SK-N-SH (cell line): Measurements from ENCODE around the gene CCSER1. TPM values are rescaled to one million over a fixed set of nuclear protein-coding genes. Genes with fewer than 3 reads are reported as not detected.

ENCODE experiments used
- CTCF ChIA-PET: fragments of 300-600, 350-600 bp; formaldehyde crosslinking; extraction: SDS; loops from one replicate; lab custom pipeline; 2021; lab: Yijun Ruan, JAX
- POLR2A ChIA-PET: fragments of 350-600 bp; sonication (Branson Sonifier 250); formaldehyde crosslinking; extraction: SDS; loops from one replicate; lab custom pipeline; 2020; ENCODE audit warnings: antibody characterized with exemption, inconsistent platforms; lab: Yijun Ruan, JAX
- DNase-seq: peaks from one replicate; pipeline ENCODE4 v3.0.0; 2012
- H2AFZ ChIP-seq: fragments of 200-600 bp; sonication (generic); 2 replicates; pipeline ENCODE4 v1.8.1; 2016; ENCODE audit warnings: antibody characterized with exemption, mild to moderate bottlenecking, low read depth
- H3F3A ChIP-seq: fragments of 200-600 bp; sonication (generic); replicated peaks from 2 replicates; pipeline ENCODE3; 2016; ENCODE audit warnings: antibody characterized with exemption, mild to moderate bottlenecking; ENCODE audit not compliant: insufficient read depth
- H3K27ac ChIP-seq, 2 experiments: fragments of 200-500 bp in 1 of 2; fragments of 200-600 bp in 1 of 2; sonication (Bioruptor generic) in 1 of 2; sonication (generic), shearing (Covaris generic) in 1 of 2; 2 replicates each; pipeline versions ENCODE4 v1.5.1 to v1.6.1; 2014 to 2016; ENCODE audit warnings: low read depth in 2 of 2, inconsistent platforms in 1 of 2, low read length in 1 of 2, mild to moderate bottlenecking in 1 of 2, mixed read lengths in 1 of 2
- H3K27me3 ChIP-seq: fragments of 200-600 bp; sonication (generic), shearing (Covaris generic); 2 replicates; pipeline ENCODE4 v1.6.1; 2016; ENCODE audit warnings: mixed run types; ENCODE audit not compliant: insufficient read depth
- H3K36me3 ChIP-seq, 2 experiments: fragments of 200-500 bp in 1 of 2; fragments of 200-600 bp in 1 of 2; sonication (Bioruptor generic) in 1 of 2; sonication (generic) in 1 of 2; replicated peaks in 1 of 2; 2 replicates each; pipeline versions ENCODE3 to v1.5.1; 2014 to 2016; ENCODE audit warnings: low read length in 1 of 2, mild to moderate bottlenecking in 1 of 2; ENCODE audit not compliant: insufficient read depth in 2 of 2, control insufficient read depth in 1 of 2
- H3K4me1 ChIP-seq, 2 experiments: fragments of 200-500 bp in 1 of 2; fragments of 200-600 bp in 1 of 2; sonication (Bioruptor generic) in 1 of 2; sonication (generic), shearing (Covaris generic) in 1 of 2; 2 replicates each; pipeline versions ENCODE4 v1.5.1 to v1.6.1; 2014 to 2016; ENCODE audit warnings: low read depth in 1 of 2, low read length in 1 of 2, mixed run types in 1 of 2; ENCODE audit not compliant: insufficient read depth in 2 of 2, control insufficient read depth in 1 of 2
- H3K4me2 ChIP-seq: fragments of 200-600 bp; sonication (generic), shearing (Covaris generic); 2 replicates; pipeline ENCODE4 v1.6.1; 2017; ENCODE audit warnings: mixed run types
- H3K4me3 ChIP-seq, 2 experiments: fragments of 200-500 bp in 1 of 2; fragments of 200-600 bp in 1 of 2; sonication (Bioruptor generic) in 1 of 2; sonication (generic), shearing (Covaris generic) in 1 of 2; 2 replicates each; pipeline versions ENCODE4 v1.5.1 to v1.8.1; 2014 to 2016; ENCODE audit warnings: low read depth in 2 of 2, inconsistent platforms in 1 of 2, low read length in 1 of 2, mild to moderate bottlenecking in 1 of 2, mixed read lengths in 1 of 2, moderate library complexity in 1 of 2
- H3K79me2 ChIP-seq: fragments of 200-600 bp; sonication (generic); 2 replicates; pipeline ENCODE4 v1.8.1; 2017; ENCODE audit warnings: mild to moderate bottlenecking; ENCODE audit not compliant: insufficient read depth
- H3K9ac ChIP-seq: fragments of 200-600 bp; sonication (generic); 2 replicates; pipeline ENCODE4 v1.6.1; 2017; ENCODE audit warnings: mixed run types
- H3K9me2 ChIP-seq: fragments of 200-600 bp; sonication (generic); 2 replicates; pipeline ENCODE4 v1.6.1; 2017; ENCODE audit warnings: mixed run types
- H3K9me3 ChIP-seq: fragments of 200-600 bp; sonication (generic); 2 replicates; pipeline ENCODE4 v1.6.1; 2017; ENCODE audit warnings: mixed run types, mild to moderate bottlenecking, moderate library complexity
- H4K20me1 ChIP-seq: fragments of 200-600 bp; sonication (generic); 2 replicates; pipeline ENCODE4 v1.6.1; 2017; ENCODE audit warnings: mild to moderate bottlenecking, mixed run types; ENCODE audit not compliant: insufficient read depth
- CTCF ChIP-seq: fragments of 200-600 bp; sonication (generic); IDR thresholded peaks from 2 replicates; pipeline ENCODE4 v1.6.1; 2017; ENCODE audit warnings: antibody characterized with exemption, mild to moderate bottlenecking, moderate library complexity
- FOXJ3 ChIP-seq: sonication (generic); formaldehyde crosslinking; IDR thresholded peaks from 2 replicates; pipeline ENCODE4 v1.5.1; 2020; ENCODE audit warnings: mild to moderate bottlenecking, missing genetic modification reagents
- IRF3 ChIP-seq: fragments of 150-350 bp; IDR thresholded peaks from 2 replicates; pipeline ENCODE4 v1.6.1; 2016; ENCODE audit warnings: mild to moderate bottlenecking, low read depth, low read length
- JUND ChIP-seq: IDR thresholded peaks from 2 replicates; pipeline ENCODE4 v1.4.0; 2012
- MAX ChIP-seq: IDR thresholded peaks from 2 replicates; pipeline ENCODE4 v1.4.0; 2012; ENCODE audit warnings: low read depth
- MEF2A ChIP-seq: IDR thresholded peaks from 2 replicates; pipeline ENCODE4 v1.4.0; 2012; ENCODE audit warnings: low read depth, borderline replicate concordance
- NFIC ChIP-seq: IDR thresholded peaks from 2 replicates; pipeline ENCODE4 v1.4.0; 2012; ENCODE audit warnings: borderline replicate concordance
- NRF1 ChIP-seq: IDR thresholded peaks from 2 replicates; pipeline ENCODE4 v1.6.1; 2012; ENCODE audit warnings: low read depth, mild to moderate bottlenecking, low read length
- POLR2AphosphoS5 ChIP-seq: IDR thresholded peaks from 2 replicates; pipeline ENCODE4 v1.6.1; 2012; ENCODE audit warnings: low read depth, low read length
- RAD21 ChIP-seq: IDR thresholded peaks from 2 replicates; pipeline ENCODE4 v1.6.1; 2012; ENCODE audit warnings: mild to moderate bottlenecking, low read length
- RCOR1 ChIP-seq: fragments of 150-350 bp; IDR thresholded peaks from 2 replicates; pipeline ENCODE4 v1.6.1; 2017; ENCODE audit warnings: antibody characterized with exemption, low read length
- REST ChIP-seq: IDR thresholded peaks from 2 replicates; pipeline ENCODE4 v1.6.1; 2012; ENCODE audit warnings: mild to moderate bottlenecking, low read depth, low read length, moderate library complexity
- RFX5 ChIP-seq: IDR thresholded peaks from 2 replicates; pipeline ENCODE4 v1.6.1; 2012; ENCODE audit warnings: mild to moderate bottlenecking, improper control_type of control experiment, low read length
- TAF1 ChIP-seq: IDR thresholded peaks from 2 replicates; pipeline ENCODE4 v1.6.1; 2012; ENCODE audit warnings: low read depth, mild to moderate bottlenecking, low read length, moderate library complexity, borderline replicate concordance
- TEAD4 ChIP-seq: IDR thresholded peaks from 2 replicates; pipeline ENCODE4 v1.4.0; 2012; ENCODE audit warnings: mild to moderate bottlenecking, borderline replicate concordance; ENCODE audit not compliant: insufficient read depth
- USF2 ChIP-seq: fragments of 150-350 bp; IDR thresholded peaks from 2 replicates; pipeline ENCODE4 v1.6.1; 2017; ENCODE audit warnings: antibody characterized with exemption, low read length, low read depth, borderline replicate concordance
- ZBTB33 ChIP-seq: IDR thresholded peaks from 2 replicates; pipeline ENCODE4 v1.4.0; 2012; ENCODE audit warnings: low read depth, borderline replicate concordance
- WGBS: methylation state at CpG from one replicate; pipeline ENCODE4 v1.1.6; 2017; ENCODE audit warnings: low lambda C conversion rate; 5-methylcytosine and 5-hydroxymethylcytosine counted together
- polyA plus RNA-seq, 3 experiments: library from polyadenylated mRNA; depleted of rRNA; stranded (reverse); fragments of >200 nt; gene quantifications; 2 replicates each; pipeline ENCODE4 v1.2.3, GENCODE V29; 2012

Gene CCSER1
- polyA plus RNA-seq, 1 of the 3 experiments (the other 2 are of a cell fraction): 0.05 TPM

- CTCF ChIA-PET: no interaction called here
- WGBS: 74% methylated on average over 1 of the region's 1 CpG
- no peaks in the 10 kb centered on the region for H3K36me3 ChIP-seq
- no peaks in the 10 kb centered on the region for H3K4me1 ChIP-seq
- H3K27ac ChIP-seq: no peak overlapping the region
- H3K4me3 ChIP-seq: no peak overlapping the region
- H3K27me3 ChIP-seq: no peaks in the 10 kb centered on the region
- no peaks in the 10 kb centered on the region for H3K9me3 ChIP-seq
- no peaks in the 10 kb centered on the region for H3F3A ChIP-seq
- no peak for TF ChIP-seq USF2
- no peak for TF ChIP-seq MAX
- TF ChIP-seq IRF3: no peak
- no peak for TF ChIP-seq RAD21
- no peak for TF ChIP-seq NRF1
- TF ChIP-seq REST: no peak
- H4K20me1 ChIP-seq: no peaks in the 10 kb centered on the region
- H3K79me2 ChIP-seq: no peaks in the 10 kb centered on the region
- no peak overlapping the region for H3K9ac ChIP-seq
- H3K9me2 ChIP-seq: no peaks in the 10 kb centered on the region
- POLR2A ChIA-PET: no interaction called here
- DNase-seq: no peak
- no peak overlapping the region for H3K4me2 ChIP-seq
- H2AFZ ChIP-seq: no peak overlapping the region
Observed at GRCh38 chr4:90730752-90731151, 603.6 kb downstream of the CCSER1 start.

GRCh38 chr4:90733211-90733610 is 606.0 kb downstream of the CCSER1 start:
- 28% methylated on average over 1 of the region's 1 CpG for WGBS
- H2AFZ ChIP-seq: no peak overlapping the region
- H3F3A ChIP-seq: no peaks in the 10 kb centered on the region
- H3K79me2 ChIP-seq: no peaks in the 10 kb centered on the region
- ChIA-PET CTCF (no interaction called here), POLR2A (no interaction called here)
- H3K9me3 ChIP-seq: no peaks in the 10 kb centered on the region
- H3K4me1 ChIP-seq: no peaks in the 10 kb centered on the region
- H3K27me3 ChIP-seq: no peaks in the 10 kb centered on the region
- no peaks in the 10 kb centered on the region for H3K9me2 ChIP-seq
- H3K36me3 ChIP-seq: no peaks in the 10 kb centered on the region
- no peaks in the 10 kb centered on the region for H4K20me1 ChIP-seq
- H3K27ac ChIP-seq: no peak overlapping the region
- H3K4me3 ChIP-seq: no peak overlapping the region
- no peak overlapping the region for H3K9ac ChIP-seq
- no peak overlapping the region for H3K4me2 ChIP-seq
- DNase-seq: no peak
- TF ChIP-seq FOXJ3 (CRISPR knock-in tag) (no peak), RCOR1 (no peak), TAF1 (no peak), TEAD4 (no peak), POLR2AphosphoS5 (no peak), CTCF (no peak), NFIC (no peak), IRF3 (no peak), MEF2A (no peak), JUND (no peak), RFX5 (no peak), ZBTB33 (no peak)
